Gastrocnemius medialis (tissue), 4 donors: ENCODE measurements around the gene WDR12. TPM values are rescaled to one million over a fixed set of nuclear protein-coding genes. Genes with fewer than 3 reads are reported as not detected.
A peak's percentile ranks its signal among the peaks of the same experiment; 100 is the strongest.
"Not testable (repeated sequence)": the region's sequence is repeated elsewhere in the genome, so short reads cannot be mapped to it uniquely, and the experiment has no call there.

Experiments
- ATAC-seq, 2 donors: fragments of 150-250 bp; one replicate each; pipeline ENCODE4 v1.9.1; 2016
- DNase-seq, 2 donors: peaks; one replicate each; pipeline ENCODE4 v3.0.0-alpha.2; 2019
- H3K27ac ChIP-seq, 4 donors: fragments of 200-600 bp; sonication (generic); 1 replicate in 1 of 4; 2 replicates in 3 of 4; pipeline ENCODE4 v1.5.1; 2016 to 2018; ENCODE audit warnings: mild to moderate bottlenecking in 2 of 4, moderate library complexity in 1 of 4
- H3K27me3 ChIP-seq, 3 donors: fragments of 200-600 bp; sonication (generic) in 2 of 3; 1 replicate in 1 of 3; 2 replicates in 2 of 3; pipeline versions ENCODE4 v1.5.1 to v1.6.0; 2016 to 2019; ENCODE audit warnings: mild to moderate bottlenecking in 1 of 3, moderate library complexity in 1 of 3
- H3K36me3 ChIP-seq, 2 donors: fragments of 200-600 bp; sonication (generic) in 1 of 2; one replicate each; pipeline ENCODE4 v1.5.1; 2017 to 2018
- H3K4me1 ChIP-seq, 2 donors: fragments of 200-600 bp; sonication (generic) in 1 of 2; one replicate each; pipeline ENCODE4 v1.5.1; 2016 to 2017; ENCODE audit warnings: mild to moderate bottlenecking in 2 of 2
- H3K4me3 ChIP-seq, 4 donors: fragments of 200-600 bp; sonication (generic) in 3 of 4; 1 replicate in 1 of 4; 2 replicates in 3 of 4; pipeline ENCODE4 v1.5.1; 2016 to 2019; ENCODE audit warnings: mild to moderate bottlenecking in 2 of 4
- H3K9me3 ChIP-seq, 3 donors: fragments of 200-600 bp; sonication (generic) in 2 of 3; 1 replicate in 1 of 3; 2 replicates in 2 of 3; pipeline ENCODE4 v1.5.1; 2016 to 2019
- POLR2A ChIP-seq, 2 donors: fragments of 450-650 bp; IDR thresholded peaks; one replicate each; pipeline ENCODE4 v1.6.1; 2017; ENCODE audit warnings: antibody characterized with exemption in 2 of 2, mild to moderate bottlenecking in 2 of 2, moderate library complexity in 2 of 2
- in situ Hi-C, 4 donors: fragments of 200-750 bp; cut with MboI; loops; one replicate each; pipeline versions ENCODE4 v1.15.0 to v1.8.0; 2017; ENCODE audit warnings: low sequenced_read_pairs in 4 of 4
- intact Hi-C: fragments of 100-400 bp; cut with DNase I; formaldehyde crosslinking; loops from one replicate; pipeline ENCODE4 v1.15.1; 2023; ENCODE audit warnings: low total_unique reads
- total RNA-seq, 4 donors: library from RNA; depleted of rRNA; stranded (reverse); fragments of >200 nt; gene quantifications; one replicate each; pipeline versions ENCODE4 v1.1.0 to v1.2.3, GENCODE V29; 2016
- TF ChIP-seq, protein P1 (sequence below), 5 experiments: fragments of 450-650 bp in 3 of 5; fragments of 200-600 bp in 2 of 5; sonication (generic) in 2 of 5; IDR thresholded peaks in 4 of 5; conservative IDR thresholded peaks in 1 of 5; 1 replicate in 4 of 5; 2 replicates in 1 of 5; pipeline ENCODE4 v1.5.1; 2016 to 2019; ENCODE audit warnings: antibody characterized with exemption in 5 of 5, mild to moderate bottlenecking in 3 of 5, moderate library complexity in 3 of 5

Gene WDR12
- total RNA-seq, result 10 to 100 TPM in 3 of 4 donors, 1 to 10 TPM in 1; 5.3 to 83.2 (median 18.7) TPM

DNA sequence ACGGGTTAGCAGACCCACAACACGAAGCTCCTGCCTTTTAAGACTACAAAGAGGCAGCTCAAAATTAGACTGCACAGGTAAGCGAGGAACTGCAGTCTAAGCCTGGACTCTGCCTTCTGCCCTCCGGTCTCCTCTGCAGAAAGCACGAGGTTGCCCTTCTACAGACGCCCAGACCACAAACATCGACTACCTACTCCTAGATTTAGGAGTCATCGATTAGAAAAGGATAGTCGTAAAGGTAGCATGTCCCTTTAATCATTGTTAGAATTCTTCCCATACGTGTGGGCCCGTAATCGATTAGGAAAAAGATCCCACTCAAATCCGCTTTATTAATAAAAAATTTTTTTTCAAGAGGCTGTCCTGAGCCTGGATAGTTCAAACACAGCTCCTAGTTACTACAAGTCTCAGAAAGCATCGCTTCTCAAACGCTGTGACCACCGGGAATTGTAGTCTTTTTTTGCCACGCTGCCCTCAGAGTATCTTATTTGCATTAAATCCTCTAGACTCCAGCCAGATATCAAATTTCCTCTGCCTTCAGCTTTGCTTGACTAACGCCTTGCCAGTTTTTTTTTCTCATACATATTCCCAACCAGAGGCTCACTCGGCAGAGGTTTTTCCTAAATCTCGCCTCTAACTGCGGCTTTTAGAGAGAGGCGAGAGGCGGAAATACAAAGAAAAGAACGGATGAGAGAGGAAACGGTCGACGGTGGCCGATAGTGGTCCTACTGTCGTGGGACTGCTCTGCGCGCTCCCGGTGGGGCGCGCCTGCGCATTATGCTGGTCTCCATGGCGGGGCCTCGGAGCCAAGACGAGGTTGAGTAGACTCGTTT, at the start of gene WDR12, which contains the start of gene CARF:
Gene WDR12 (minus strand): TSS at position 162 of the 830 bp plus-strand sequence. CDS start 197 bp downstream, outside the sequence.
Gene CARF (plus strand): TSS at position 764 of the 830 bp plus-strand sequence. CDS start 29,628 bp downstream, outside the sequence.
- no peaks in the 10 kb centered on the region for H3K9me3 ChIP-seq
- peak within 1 kb of the TSS; percentile 83 to 100 (median 92) for H3K4me3 ChIP-seq
- peaks cover 0 to 2% of the 10 kb centered on the region in 2 donors for H3K36me3 ChIP-seq
- H3K27me3 ChIP-seq, result no peaks in the 10 kb centered on the region
- ATAC-seq, result peak; percentile 94 to 96
- intact Hi-C loops, result loop anchor here (1.0 to 5.0 kb wide), 4 partner anchors 103 to 326 kb away; partner anchors contain the start of genes CYP20A1 and NBEAL1
- peak; percentile 87 to 88 for DNase-seq
- in situ Hi-C loops, result loop anchor here in 1 of 4 donors (10.0 kb wide), 1 partner anchor 333 kb away; no protein-coding TSS in a partner anchor
- peak; percentile 41 to 56 for TF ChIP-seq POLR2A (IDR thresholded peaks at IDR 0.05)
- TF ChIP-seq, protein P1, sequence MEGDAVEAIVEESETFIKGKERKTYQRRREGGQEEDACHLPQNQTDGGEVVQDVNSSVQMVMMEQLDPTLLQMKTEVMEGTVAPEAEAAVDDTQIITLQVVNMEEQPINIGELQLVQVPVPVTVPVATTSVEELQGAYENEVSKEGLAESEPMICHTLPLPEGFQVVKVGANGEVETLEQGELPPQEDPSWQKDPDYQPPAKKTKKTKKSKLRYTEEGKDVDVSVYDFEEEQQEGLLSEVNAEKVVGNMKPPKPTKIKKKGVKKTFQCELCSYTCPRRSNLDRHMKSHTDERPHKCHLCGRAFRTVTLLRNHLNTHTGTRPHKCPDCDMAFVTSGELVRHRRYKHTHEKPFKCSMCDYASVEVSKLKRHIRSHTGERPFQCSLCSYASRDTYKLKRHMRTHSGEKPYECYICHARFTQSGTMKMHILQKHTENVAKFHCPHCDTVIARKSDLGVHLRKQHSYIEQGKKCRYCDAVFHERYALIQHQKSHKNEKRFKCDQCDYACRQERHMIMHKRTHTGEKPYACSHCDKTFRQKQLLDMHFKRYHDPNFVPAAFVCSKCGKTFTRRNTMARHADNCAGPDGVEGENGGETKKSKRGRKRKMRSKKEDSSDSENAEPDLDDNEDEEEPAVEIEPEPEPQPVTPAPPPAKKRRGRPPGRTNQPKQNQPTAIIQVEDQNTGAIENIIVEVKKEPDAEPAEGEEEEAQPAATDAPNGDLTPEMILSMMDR (IDR thresholded peaks at IDR 0.05 in 4 of 5, conservative IDR thresholded peaks at IDR 0.05 in 1 of 5), result no peak
- peak within 1 kb of the TSS; percentile 90 to 99 (median 94) for H3K27ac ChIP-seq
- peaks cover 25 to 27% of the 10 kb centered on the region in 2 donors for H3K4me1 ChIP-seq

DNA sequence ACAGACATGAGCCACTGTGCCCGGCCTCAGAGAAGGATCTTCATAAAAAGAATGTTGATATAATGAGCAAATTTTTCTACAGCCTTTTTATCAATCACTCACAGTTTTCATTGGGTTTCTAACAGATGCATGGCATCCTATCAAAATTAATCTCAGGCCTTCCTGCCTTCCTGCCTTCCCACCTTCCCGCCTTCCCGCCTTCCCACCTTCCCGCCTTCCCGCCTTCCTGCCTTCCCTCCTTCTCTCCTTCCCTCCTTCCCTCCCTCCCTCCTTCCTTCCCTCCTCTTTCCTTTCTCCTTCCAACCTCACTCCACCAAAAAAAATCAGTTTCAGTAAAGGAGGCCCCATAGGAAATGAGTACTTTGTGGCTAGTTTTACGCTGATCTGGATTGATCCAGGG, 49.1 kb upstream of the WDR12 start:
- DNase-seq, result no peak
- Histone ChIP-seq H3K4me3 (no peak overlapping the region), H3K9me3 (no peaks in the 10 kb centered on the region), H3K36me3 (peaks cover 0 to 33% of the 10 kb centered on the region in 2 donors), H3K27me3 (no peaks in the 10 kb centered on the region), H3K27ac (no peak overlapping the region), H3K4me1 (no peaks in the 10 kb centered on the region)
- in situ Hi-C loops (no loop called here), intact Hi-C loops (no loop called here)
- TF ChIP-seq, protein P1 (IDR thresholded peaks at IDR 0.05 in 4 of 5, conservative IDR thresholded peaks at IDR 0.05 in 1 of 5), result no peak
- no peak for TF ChIP-seq POLR2A (IDR thresholded peaks at IDR 0.05)
- ATAC-seq, result no peak

DNA sequence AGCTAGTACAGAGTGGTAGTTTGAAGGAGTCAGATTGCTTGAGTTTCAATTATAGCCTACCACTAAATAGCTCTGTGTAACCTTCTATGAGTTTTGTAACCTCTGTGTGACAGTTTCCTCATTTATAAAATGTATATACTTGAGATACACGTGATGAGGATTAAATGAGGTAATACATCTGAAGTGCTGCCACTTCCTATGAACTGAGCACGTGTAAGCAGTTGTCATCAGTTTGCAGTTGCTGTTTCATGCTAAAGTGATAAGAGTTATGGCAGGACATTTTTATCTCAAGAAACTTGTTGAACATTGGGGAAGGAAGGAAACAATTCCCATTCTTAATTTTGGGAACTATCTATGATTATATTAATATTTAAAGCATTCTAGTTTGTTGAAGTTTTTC, 39.1 kb upstream of the WDR12 start:
- ATAC-seq, result no peak

DNA sequence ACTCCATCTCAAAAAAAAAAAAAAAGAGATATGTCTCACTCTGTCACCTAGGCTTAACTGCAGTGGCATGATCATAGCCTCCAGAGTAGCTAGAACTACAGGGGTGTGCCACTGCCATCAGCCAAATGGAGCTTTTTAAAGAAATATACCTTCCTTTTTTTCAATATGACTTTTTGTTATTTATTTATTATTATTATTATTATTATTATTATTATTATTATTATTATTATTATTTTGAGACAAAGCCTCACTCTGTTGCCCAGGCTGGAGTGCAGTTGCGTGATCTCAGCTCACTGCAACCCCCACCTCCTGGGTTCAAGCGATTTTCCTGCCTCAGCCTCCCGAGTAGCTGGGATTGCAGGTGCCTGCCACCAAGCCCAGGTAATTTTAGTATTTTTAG, 37.9 kb upstream of the WDR12 start:
- DNase-seq, H3K27ac ChIP-seq, in situ Hi-C loops, ATAC-seq, H3K27me3 ChIP-seq, H3K4me3 ChIP-seq, intact Hi-C loops, H3K4me1 ChIP-seq, H3K9me3 ChIP-seq: not testable (repeated sequence)
- H3K36me3 ChIP-seq, result peaks cover 5 to 27% of the 10 kb centered on the region in 2 donors

More for the DNA sequence above, 39.1 kb upstream of the WDR12 start:
- TF ChIP-seq POLR2A (IDR thresholded peaks at IDR 0.05), result no peak
- TF ChIP-seq, protein P1 (IDR thresholded peaks at IDR 0.05 in 4 of 5, conservative IDR thresholded peaks at IDR 0.05 in 1 of 5), result no peak
- Histone ChIP-seq H3K4me1 (no peaks in the 10 kb centered on the region), H3K27ac (no peak overlapping the region), H3K27me3 (no peaks in the 10 kb centered on the region), H3K36me3 (peaks cover 0 to 37% of the 10 kb centered on the region in 2 donors), H3K4me3 (no peak overlapping the region), H3K9me3 (no peaks in the 10 kb centered on the region)
- intact Hi-C loops, result no loop called here
- in situ Hi-C loops, result no loop called here
- DNase-seq, result no peak

DNA sequence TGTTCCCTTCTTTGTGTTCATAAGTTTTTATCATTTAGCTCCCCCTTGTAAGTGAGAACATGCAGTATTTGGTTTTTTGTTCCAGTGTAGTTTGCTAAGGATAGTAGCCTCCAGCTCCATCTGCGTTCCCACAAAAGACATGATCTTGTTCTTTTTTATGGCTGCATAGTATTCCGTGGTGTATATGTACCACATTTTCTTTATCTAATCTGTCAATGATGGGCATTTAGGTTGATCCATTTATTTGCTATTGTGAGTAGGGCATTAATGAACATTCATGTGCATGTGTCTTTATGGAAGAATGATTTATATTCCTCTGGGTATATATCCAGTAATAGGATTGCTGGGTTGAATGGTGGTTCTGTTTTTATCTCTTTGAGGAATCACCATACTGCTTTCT, 34.0 kb upstream of the WDR12 start:
- Histone ChIP-seq H3K36me3 (peaks cover 5 to 24% of the 10 kb centered on the region in 2 donors), H3K27ac (no peak overlapping the region), H3K27me3 (no peaks in the 10 kb centered on the region), H3K9me3 (no peaks in the 10 kb centered on the region), H3K4me3 (no peak overlapping the region), H3K4me1 (no peaks in the 10 kb centered on the region)
- DNase-seq, result no peak
- TF ChIP-seq, protein P1 (IDR thresholded peaks at IDR 0.05 in 4 of 5, conservative IDR thresholded peaks at IDR 0.05 in 1 of 5), result no peak
- no peak for TF ChIP-seq POLR2A (IDR thresholded peaks at IDR 0.05)
- intact Hi-C loops (no loop called here), in situ Hi-C loops (no loop called here)
- ATAC-seq, result no peak
